GM19328 (cell line): ENCODE data around the gene BTBD9.
"Not testable (repeated sequence)": the region's sequence is repeated elsewhere in the genome, so short reads cannot be mapped to it uniquely, and the experiment has no call there.

Source experiments
- ATAC-seq: cut with Tn5 transposase; IDR thresholded peaks from one replicate; pipeline ENCODE4 v1.9.1; 2021; ENCODE audit warnings: mild to moderate bottlenecking, moderate library complexity; ENCODE audit not compliant: unreplicated experiment

BTBD9 gene

GRCh38 chr6:38136547-38136946 lies 503.2 kb downstream of the BTBD9 start:
- no peak for ATAC-seq

DNA sequence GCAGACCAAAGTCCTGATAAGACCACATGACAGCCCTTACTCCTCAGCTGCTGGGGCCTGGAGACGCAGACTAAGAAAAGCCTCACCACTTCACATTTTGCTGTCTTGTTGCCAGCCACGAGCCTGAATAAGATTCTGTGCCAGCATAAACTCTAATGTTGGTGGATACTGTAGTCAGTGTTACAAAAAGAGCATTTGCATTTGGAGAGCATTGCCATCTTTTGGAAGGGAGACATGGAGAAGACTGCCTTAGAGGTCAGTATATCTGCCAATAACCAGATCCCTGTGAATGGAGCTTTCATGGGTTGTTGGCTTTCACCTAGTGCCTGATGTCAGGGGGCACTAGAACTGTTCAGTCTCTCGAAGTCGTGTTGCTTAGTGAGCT lies 505.0 kb downstream of the BTBD9 start:
- ATAC-seq, result no peak

DNA sequence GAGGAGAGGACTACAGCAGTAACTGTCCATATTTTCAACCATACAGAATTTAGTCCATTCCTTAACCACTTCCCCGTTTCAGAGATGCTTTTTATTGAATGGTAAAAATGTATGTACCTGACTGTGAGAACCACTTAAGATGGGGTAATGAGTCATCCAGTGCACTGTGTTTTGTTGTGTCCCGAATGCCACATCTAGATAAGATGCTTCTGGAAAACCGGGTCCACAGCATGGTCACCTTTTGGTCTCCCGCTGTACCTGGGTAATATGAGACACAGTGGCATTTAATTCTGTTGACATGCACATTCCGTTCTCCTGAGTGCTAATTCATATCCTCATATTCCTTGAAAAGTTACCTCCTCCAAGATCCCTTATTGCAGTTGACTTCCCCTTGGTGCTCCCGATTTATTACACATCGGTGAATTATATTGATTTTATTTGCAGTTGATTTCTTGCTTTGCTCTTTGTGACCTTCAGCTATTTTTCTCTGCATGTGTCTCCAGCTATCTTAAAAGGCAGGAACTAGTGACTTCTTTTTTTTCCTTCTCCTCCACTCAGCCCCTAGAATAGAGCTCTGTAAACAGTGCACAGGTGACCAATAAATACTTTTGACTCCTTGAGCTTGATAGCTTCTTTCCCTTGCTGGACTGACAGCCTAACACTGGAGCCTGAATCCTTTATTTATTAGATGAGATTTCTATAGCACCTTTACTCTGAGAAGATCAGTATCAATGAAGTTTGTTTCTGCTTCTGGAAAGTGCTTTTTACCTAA lies 505.6 kb downstream of the BTBD9 start:
- no peak for ATAC-seq

- ATAC-seq, result no peak
Observed at GRCh38 chr6:38131527-38131965, 508.2 kb downstream of the BTBD9 start.

GRCh38 chr6:38127284-38127683 lies 512.4 kb downstream of the BTBD9 start:
- no peak for ATAC-seq

- not testable (repeated sequence) for ATAC-seq
Observed at GRCh38 chr6:38124224-38124926, 515.4 kb downstream of the BTBD9 start.

DNA sequence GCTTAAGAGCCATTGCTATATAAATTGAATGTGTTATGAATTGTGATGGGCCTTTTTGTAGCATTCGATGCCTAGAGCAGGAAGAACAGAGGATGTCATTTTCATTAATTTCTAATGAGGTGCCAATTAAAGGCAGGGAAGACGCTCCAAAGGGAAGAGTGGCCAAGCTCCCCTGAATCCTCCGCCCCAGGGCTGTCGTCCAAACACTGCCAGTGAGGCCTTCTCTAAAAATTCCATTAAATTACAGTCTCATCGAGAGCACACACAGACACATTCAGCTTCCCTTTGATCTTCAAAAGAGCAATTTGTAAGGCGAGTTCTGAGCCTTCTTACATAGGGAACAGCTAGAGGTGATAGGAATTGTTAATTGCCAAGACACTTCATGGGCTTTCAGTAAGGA lies 520.2 kb downstream of the BTBD9 start:
- ATAC-seq, result no peak

GRCh38 chr6:38118791-38119365 lies 520.9 kb downstream of the BTBD9 start:
- ATAC-seq, result no peak
